Kidney epithelial cell (primary cell): Measurements from ENCODE around the gene UFD1. TPM values are rescaled to one million over a fixed set of nuclear protein-coding genes. Genes with fewer than 3 reads are reported as not detected.

Experiments
- DNase-seq: peaks from one replicate; pipeline ENCODE4 v3.0.0-alpha.2; 2010; ENCODE audit warnings: low read depth
- H3K27me3 ChIP-seq: 2 replicates; pipeline ENCODE4 v1.6.0; 2011; ENCODE audit warnings: low read length; ENCODE audit not compliant: control insufficient read depth, insufficient read depth
- H3K36me3 ChIP-seq: 2 replicates; pipeline ENCODE4 v1.5.1; 2011; ENCODE audit warnings: low read length; ENCODE audit not compliant: control insufficient read depth, insufficient read depth
- H3K4me3 ChIP-seq: 2 replicates; pipeline ENCODE4 v1.5.1; 2011; ENCODE audit warnings: low read depth, mild to moderate bottlenecking, control low read depth, low read length
- CTCF ChIP-seq: IDR thresholded peaks from 2 replicates; pipeline ENCODE4 v1.5.1; 2011; ENCODE audit warnings: mild to moderate bottlenecking, moderate library complexity, low read length, control low read depth, inconsistent platforms; ENCODE audit not compliant: insufficient read depth, poor library complexity, severe bottlenecking
- total RNA-seq: library from RNA; depleted of rRNA; stranded (reverse); fragments of >200 nt; gene quantifications from 2 replicates; pipeline ENCODE4 v1.2.3, GENCODE V29; 2015

Gene UFD1
- total RNA-seq, 1 donor from 2014 or later: 48.9 TPM

GRCh38 chr22:19412478-19412877, 66.5 kb downstream of the UFD1 start:
- no peaks in the 10 kb centered on the region for H3K27me3 ChIP-seq
- no peak for DNase-seq
- no peak overlapping the region for H3K4me3 ChIP-seq
- peaks cover 1% of the 10 kb centered on the region for H3K36me3 ChIP-seq
- no peak for TF ChIP-seq CTCF

GRCh38 chr22:19411690-19412045, 67.3 kb downstream of the UFD1 start:
- H3K36me3 ChIP-seq: peaks cover 3% of the 10 kb centered on the region
- no peak for TF ChIP-seq CTCF
- H3K27me3 ChIP-seq: no peaks in the 10 kb centered on the region
- no peak for DNase-seq
- H3K4me3 ChIP-seq: no peak overlapping the region

- Histone ChIP-seq H3K27me3 (no peaks in the 10 kb centered on the region), H3K4me3 (no peak overlapping the region), H3K36me3 (peaks cover 3% of the 10 kb centered on the region)
- DNase-seq: no peak
- no peak for TF ChIP-seq CTCF
Observed at GRCh38 chr22:19410941-19411689, 67.9 kb downstream of the UFD1 start.

- no peak for TF ChIP-seq CTCF
- H3K36me3 ChIP-seq: peaks cover 3% of the 10 kb centered on the region
- no peak for DNase-seq
Observed at GRCh38 chr22:19407649-19408606, 71.1 kb downstream of the UFD1 start.

GRCh38 chr22:19406846-19407245, 72.1 kb downstream of the UFD1 start:
- Histone ChIP-seq H3K36me3 (peaks cover 3% of the 10 kb centered on the region), H3K4me3 (no peak overlapping the region), H3K27me3 (no peaks in the 10 kb centered on the region)
- DNase-seq: no peak
- no peak for TF ChIP-seq CTCF

More at GRCh38 chr22:19407649-19408606, 71.1 kb downstream of the UFD1 start:
- no peak overlapping the region for H3K4me3 ChIP-seq
- no peaks in the 10 kb centered on the region for H3K27me3 ChIP-seq
